HG02588 (cell line): Measurements from ENCODE around the gene NTNG1.
A peak's percentile ranks its signal among the peaks of the same experiment; 100 is the strongest.

ENCODE experiments used
- ATAC-seq: cut with Tn5 transposase; IDR thresholded peaks from one replicate; pipeline ENCODE4 v1.9.1; 2021; ENCODE audit warnings: mild to moderate bottlenecking, moderate library complexity; ENCODE audit not compliant: unreplicated experiment

The NTNG1 gene

GRCh38 chr1:107323784-107324183, 182.9 kb downstream of the NTNG1 start:
- ATAC-seq = no peak

DNA sequence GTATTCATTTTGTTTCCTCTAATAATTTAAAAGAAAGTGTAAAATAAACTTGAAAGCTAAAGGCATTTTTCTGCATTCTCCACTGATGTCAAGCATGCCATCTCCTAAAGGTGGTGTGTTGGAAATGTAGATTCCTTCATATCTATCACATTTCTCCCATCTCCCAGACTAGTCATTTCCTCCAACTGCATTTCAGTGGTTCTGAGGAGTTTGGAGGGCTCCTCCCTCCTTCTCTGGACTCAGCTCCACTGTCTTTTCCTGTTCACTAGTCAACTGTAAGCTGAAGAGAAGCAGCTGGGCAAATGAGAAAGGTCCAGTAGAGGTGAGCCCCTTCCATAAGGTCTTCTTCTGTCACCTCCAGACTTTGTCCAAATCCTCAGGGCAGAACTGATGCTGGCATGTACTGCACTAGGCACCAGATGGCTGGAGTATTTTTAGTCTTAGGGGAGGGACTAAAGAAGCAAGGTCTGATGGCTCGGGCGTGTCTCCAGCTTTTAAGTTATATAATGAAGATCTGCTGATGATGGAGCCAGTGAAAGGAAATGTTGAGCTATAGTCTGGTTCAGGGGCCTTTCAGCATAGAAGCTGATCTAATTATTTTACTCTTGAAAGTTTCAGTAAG, 186.1 kb downstream of the NTNG1 start:
- no peak for ATAC-seq

GRCh38 chr1:107327446-107327845, 186.6 kb downstream of the NTNG1 start:
- no peak for ATAC-seq

- ATAC-seq = no peak
Measured at GRCh38 chr1:107328087-107328486, 187.2 kb downstream of the NTNG1 start.

- no peak for ATAC-seq
Measured at GRCh38 chr1:107339775-107340174, 198.9 kb downstream of the NTNG1 start.

GRCh38 chr1:107342316-107342715, 201.5 kb downstream of the NTNG1 start:
- ATAC-seq = no peak

GRCh38 chr1:107342768-107343167, 201.9 kb downstream of the NTNG1 start:
- ATAC-seq = no peak

GRCh38 chr1:107343601-107344000, 202.8 kb downstream of the NTNG1 start:
- no peak for ATAC-seq

DNA sequence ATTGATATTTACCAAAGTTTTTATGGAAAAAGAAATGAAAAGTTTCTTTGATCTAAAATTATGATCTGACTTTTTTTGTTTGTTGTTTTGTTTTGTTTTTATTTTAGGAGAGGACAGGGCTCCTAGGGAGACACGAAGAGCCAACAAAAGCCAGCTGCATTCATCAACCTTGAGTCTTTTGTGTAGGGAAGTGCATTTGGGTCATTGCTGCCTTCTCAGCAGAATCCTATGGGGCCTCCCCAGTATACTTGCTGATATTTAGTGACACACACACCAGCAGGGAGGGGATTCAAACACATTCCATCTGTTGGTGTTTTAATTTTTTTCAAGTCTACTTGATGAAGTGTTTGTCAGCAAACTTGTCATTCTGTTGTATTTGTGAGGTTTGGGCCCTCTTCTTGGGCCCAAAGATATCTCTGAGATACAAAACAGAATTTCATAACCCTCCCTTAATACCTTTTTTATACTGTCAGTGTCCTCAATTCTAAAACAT, 203.5 kb downstream of the NTNG1 start:
- no peak for ATAC-seq

DNA sequence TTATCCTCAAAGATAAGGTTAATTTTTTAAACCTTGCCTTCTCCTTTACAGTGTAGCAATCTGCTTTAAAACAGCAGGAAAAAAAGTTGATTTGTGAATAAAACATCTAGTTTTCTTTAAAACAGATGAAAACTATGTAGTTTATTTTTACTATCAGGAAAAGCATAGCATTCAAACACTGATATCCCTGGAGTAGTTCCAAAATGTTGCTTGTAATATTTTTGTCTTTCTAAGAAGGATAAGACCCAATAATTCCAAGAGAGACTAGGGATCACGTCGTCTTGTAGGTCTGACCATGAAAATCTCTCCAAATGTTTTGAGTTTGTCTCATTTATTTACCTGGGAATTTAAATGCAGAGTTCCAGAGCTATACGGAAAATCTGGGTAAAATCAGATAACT, 204.0 kb downstream of the NTNG1 start:
- no peak for ATAC-seq

- no peak for ATAC-seq
Measured at GRCh38 chr1:107352850-107353249, 212.0 kb downstream of the NTNG1 start.

- ATAC-seq = no peak
Measured at GRCh38 chr1:107357376-107357775, 216.5 kb downstream of the NTNG1 start.

DNA sequence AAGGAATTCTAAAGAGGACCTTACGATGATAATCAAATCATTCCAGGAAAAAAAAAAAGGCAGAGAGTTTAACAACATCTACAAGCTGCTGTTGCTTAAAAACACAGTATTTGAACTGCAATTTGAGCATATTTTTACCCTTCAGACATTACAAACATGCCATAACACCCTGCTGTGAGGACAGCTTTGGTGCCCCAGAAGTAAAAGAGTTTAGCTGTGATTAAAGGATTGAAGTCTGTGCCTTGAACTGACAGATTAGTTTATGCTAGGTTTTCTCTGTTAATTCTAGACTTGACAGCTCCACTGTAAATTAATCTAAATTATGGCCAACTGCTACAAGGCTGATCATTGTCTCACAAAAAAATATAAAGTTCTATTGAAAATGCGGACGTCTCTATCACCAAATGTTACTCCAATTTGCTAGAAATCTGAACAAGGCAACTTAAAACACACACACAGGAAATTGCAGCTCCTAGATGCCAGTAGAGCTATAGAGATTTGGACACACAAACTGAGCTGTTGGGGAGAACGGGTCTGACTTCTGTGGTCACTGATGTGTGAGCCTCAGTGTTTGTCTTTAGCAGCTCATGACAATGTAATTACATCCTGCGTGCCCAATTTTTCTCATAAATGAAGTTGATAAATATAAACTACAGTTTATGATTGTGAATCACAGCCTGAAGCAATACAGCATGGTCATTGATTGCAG, 217.9 kb downstream of the NTNG1 start:
- no peak for ATAC-seq

DNA sequence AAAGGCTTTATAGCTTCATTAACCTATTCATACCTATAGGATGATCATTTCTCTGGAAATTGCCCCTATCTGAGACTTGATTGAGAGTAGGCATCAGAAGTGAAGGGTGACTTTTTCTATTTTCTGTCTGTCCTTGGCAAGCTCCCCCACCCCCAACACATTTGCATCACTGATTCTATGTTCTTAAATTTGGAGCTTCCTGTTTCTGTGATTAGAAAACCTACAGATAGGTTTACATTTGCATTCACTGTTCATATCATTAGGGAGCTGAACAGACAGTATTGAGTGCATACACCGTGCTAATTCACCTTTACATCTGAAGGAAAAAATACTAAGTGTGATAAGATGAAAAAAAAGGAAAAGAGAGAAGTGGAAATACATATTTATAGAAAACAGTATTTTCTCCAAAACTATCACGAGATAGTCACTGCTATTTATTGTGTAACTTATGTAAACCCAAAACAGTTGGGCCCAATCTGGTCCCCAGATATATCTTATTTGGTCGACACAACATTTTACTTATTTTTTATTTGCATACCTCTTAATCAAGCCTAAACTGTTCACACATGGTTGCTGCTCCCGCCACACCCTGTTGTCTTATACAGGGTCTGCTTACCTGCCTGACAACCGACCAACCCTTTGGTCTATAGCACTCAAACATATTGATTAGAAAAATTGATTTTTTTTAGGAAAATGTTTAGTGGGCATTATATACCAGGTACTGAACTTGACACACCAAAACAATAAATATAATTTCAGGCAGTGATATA, 218.8 kb downstream of the NTNG1 start:
- ATAC-seq = peak; percentile 42

DNA sequence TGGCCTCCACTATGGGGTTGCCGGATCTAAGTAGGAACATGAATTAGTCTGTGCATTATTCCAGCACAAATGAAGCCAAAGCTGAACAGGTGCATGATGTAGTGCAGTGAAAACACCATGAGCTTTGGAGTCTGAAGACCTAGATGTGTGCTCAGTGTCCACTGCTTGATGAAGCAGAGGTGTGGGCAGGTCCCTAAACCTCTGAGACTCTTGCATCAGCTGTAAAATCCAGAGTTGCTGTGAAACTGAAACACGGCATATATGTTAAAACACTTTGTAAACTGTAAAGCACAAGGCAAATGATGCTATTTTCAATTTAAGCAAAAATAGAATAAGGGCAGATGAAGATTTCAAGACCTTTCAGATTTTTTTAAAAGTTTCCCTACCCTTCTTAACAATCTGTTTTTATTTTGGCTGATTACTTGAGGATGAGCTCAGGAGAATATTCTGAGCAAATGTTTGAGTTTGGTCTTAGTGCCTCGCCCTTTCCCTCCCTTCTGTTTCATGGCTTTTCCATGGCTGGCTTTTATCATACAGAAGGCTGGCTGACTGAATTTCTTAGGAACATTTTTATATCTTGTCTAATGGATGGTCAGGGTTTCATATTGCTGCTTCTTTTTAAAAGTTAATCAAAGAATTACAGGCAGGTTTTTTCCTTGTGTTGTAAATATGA, 221.8 kb downstream of the NTNG1 start:
- peak; percentile 84 for ATAC-seq

- no peak for ATAC-seq
Measured at GRCh38 chr1:107363154-107363553, 222.3 kb downstream of the NTNG1 start.

- no peak for ATAC-seq
Measured at GRCh38 chr1:107365527-107366240, 224.8 kb downstream of the NTNG1 start.

DNA sequence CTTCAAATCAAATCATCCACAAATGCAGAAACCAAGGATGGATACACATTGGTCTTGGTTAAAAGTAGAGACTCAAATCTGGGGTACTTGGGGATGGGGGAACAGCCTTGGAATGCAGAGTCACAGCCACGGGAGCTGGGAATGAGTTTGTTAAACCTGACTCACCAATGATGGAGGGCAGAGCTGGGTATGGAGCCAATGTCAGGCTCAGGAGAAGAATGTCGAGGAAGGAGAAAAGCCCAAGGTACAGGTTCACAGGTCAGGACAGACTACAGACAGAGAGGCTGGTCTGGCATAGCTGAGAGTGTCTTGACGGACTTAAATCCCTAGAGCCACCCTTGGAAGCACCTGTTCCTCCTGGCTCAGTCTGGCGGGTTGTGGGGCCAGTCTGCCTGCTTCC, 237.6 kb downstream of the NTNG1 start:
- no peak for ATAC-seq

GRCh38 chr1:107378866-107379265, 238.0 kb downstream of the NTNG1 start:
- no peak for ATAC-seq

GRCh38 chr1:107379826-107380225, 239.0 kb downstream of the NTNG1 start:
- no peak for ATAC-seq
